SK-N-MC (cell line): ENCODE data around the gene DNAH10.

Experiments
- EZH2 ChIP-seq: fragments of 200-600 bp; sonication (generic); IDR thresholded peaks from one replicate; pipeline ENCODE4 v1.6.1; 2017; ENCODE audit warnings: antibody characterized with exemption
- POLR2AphosphoS5 ChIP-seq: IDR thresholded peaks from 2 replicates; pipeline ENCODE4 v1.6.1; 2012; ENCODE audit warnings: mild to moderate bottlenecking, low read depth, low read length, borderline replicate concordance

GRCh38 chr12:123850246-123851134 is 88.4 kb downstream of the DNAH10 start:
- TF ChIP-seq POLR2AphosphoS5, result no peak
- TF ChIP-seq EZH2, result no peak
